ENCODE measurements around the gene PRSS22.
A peak's percentile ranks its signal among the peaks of the same experiment; 100 is the strongest.

DNA sequence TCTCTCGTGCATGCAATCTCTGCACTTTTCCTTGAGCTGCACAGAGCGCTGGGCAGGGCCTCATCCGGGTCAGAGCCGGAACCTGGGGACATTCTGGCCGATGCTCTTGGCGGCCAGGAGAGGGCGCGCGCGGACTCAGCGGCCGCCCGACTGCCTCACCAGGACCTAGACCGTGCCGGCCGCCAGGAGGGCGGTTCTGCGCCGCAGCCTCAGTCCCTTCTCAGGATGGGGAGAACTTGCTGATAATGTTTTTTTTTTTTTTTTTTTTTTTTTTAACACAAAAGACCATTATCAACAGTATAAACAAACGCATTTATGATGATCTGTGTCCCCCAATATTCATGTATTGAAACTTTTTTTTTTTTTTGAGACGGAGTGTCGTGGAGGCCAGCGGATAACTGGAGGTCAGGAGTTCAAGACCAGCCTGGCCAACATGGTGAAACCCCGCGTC, 17.0 kb upstream of the PRSS22 start:
- no peak for TF ChIP-seq POLR2A (IDR thresholded peaks at IDR 0.05)
- TF ChIP-seq, protein P1, sequence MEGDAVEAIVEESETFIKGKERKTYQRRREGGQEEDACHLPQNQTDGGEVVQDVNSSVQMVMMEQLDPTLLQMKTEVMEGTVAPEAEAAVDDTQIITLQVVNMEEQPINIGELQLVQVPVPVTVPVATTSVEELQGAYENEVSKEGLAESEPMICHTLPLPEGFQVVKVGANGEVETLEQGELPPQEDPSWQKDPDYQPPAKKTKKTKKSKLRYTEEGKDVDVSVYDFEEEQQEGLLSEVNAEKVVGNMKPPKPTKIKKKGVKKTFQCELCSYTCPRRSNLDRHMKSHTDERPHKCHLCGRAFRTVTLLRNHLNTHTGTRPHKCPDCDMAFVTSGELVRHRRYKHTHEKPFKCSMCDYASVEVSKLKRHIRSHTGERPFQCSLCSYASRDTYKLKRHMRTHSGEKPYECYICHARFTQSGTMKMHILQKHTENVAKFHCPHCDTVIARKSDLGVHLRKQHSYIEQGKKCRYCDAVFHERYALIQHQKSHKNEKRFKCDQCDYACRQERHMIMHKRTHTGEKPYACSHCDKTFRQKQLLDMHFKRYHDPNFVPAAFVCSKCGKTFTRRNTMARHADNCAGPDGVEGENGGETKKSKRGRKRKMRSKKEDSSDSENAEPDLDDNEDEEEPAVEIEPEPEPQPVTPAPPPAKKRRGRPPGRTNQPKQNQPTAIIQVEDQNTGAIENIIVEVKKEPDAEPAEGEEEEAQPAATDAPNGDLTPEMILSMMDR (IDR thresholded peaks at IDR 0.05) = peak; percentile 82 to 95 (median 92)

Data from thyroid gland (tissue), 4 donors.